Measurements from ENCODE around the gene CACNA1A.
"Not testable (repeated sequence)": the region's sequence is repeated elsewhere in the genome, so short reads cannot be mapped to it uniquely, and the experiment has no call there.

Gene CACNA1A

GRCh38 chr19:13185763-13186657, 320.3 kb downstream of the CACNA1A start:
- not testable (repeated sequence) for DNase-seq

DNA sequence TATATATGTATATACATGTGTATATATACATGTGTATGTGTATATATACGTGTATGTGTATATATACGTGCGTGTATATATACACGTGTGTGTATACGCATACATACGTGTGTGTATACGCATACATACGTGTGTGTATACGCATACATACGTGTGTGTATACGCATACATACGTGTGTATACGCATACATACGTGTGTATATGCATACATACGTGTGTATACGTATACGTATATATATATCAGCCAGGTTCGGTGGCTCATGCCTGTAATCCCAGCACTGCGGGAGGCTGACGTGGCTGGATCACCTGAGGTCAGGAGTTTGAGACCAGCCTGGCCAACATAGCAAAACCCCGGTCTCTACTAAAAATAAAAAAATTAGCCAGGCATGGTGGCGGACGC, 321.4 kb downstream of the CACNA1A start:
- DNase-seq = not testable (repeated sequence)

- DNase-seq = peak; percentile 23
Measured at GRCh38 chr19:13181747-13182388, 324.4 kb downstream of the CACNA1A start.

DNA sequence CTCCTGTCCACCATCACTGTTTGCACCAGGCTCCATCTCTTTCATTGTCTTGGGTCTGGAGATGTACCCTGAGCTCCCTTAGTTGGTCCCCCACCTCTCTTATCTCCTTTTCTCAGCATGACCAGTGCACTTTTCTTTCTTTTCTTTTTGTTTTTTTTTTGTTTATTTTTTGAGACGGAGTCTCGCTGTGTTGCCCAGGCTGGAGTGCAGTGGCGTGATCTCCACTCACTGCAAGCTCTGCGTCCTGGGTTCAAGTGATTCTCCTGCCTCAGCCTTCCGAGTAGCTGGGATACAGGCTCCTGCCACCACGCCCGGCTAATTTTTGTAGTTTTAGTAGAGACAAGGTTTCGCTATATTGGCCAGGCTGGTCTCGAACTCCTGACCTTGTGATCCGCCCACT, 328.0 kb downstream of the CACNA1A start:
- DNase-seq = not testable (repeated sequence)

DNA sequence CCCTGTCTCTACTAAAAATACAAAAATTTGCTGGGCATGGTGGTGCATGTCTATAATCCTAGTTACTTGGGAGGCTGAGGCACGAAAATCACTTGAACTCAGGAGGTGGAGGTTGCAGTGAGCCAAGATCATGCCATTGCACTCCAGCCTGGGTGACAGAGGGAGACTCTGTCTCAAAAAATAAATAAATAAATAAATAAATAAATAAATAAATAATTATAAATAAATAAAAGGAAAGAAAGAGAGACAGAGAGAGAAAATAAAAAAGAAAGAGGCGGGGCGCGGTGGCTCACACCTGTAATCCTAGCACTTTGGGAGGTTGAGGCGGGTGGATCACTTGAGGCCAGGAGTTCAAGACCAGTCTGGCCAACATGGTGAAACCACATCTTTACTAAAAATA, 328.7 kb downstream of the CACNA1A start:
- DNase-seq = not testable (repeated sequence)

- no peak for DNase-seq
Measured at GRCh38 chr19:13176345-13176744, 329.9 kb downstream of the CACNA1A start.

DNA sequence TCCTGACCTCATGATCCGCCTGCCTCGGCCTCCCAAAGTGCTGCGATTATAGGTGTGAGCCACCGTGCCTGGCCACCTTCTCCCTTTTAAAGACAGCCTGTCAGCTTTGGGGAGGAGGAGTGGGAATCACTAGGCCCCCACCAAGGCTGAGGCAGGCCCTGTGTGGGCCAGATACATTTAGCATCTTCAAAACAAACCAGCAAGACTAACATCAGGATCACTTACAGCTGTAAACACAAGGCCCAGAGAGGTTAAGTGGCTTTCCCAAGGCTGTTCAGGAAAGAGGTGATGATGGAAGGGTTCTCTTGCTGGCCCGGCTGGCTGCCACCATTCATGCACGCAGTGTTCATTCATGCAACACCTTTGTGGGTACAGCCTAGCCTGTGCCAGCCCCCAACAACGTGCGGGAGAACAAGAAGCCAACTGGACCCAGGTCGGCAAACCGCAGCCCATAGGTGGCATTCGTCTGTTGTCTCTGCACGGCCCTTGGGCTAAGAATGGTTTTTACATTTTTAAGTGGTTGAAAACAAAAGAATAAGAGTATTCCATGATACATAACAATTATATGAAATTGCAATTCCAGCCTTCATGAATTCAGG, 333.0 kb downstream of the CACNA1A start:
- no peak for DNase-seq

DNA sequence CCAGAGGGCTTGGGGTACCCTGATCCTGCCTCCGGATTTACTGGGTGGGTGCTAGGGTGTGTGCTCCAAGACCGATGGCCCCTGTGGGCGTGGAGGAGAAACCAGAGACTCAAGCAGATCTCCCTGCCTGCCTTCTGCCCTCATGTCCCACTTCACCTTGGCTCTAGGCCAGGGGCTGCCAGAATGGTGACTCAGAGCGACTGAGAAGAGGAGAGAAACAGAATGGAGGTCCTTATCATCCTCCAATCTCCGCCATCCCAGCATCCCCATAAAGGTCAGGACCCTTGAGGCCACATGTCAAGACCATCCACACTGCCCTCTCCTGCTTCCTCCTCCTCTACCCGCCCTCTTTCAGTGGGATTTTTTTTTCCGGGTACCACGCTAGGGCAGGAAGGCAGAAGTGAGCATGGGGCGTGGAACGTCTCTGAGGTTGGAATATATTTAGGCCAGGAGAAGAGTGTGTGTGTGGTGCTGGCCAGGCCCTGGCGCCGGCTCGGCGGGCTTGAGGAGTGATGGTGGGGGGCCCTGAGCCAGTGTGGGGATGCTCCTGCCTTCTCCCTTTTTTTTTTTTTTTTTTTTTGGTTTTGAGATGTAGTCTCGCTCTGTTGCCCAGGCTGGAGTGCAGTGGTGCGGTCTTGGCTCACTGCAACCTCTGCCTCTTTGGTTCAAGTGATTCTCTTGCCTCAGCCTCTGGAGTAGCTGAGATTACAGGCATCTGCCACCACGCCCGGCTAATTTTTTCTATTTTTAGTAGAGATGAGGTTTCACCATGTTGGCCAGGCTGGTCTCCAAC, 333.7 kb downstream of the CACNA1A start:
- peak; percentile 47 for DNase-seq

- no peak for DNase-seq
Measured at GRCh38 chr19:13171146-13171545, 335.1 kb downstream of the CACNA1A start.

- DNase-seq = no peak
Measured at GRCh38 chr19:13169769-13170168, 336.5 kb downstream of the CACNA1A start.

DNA sequence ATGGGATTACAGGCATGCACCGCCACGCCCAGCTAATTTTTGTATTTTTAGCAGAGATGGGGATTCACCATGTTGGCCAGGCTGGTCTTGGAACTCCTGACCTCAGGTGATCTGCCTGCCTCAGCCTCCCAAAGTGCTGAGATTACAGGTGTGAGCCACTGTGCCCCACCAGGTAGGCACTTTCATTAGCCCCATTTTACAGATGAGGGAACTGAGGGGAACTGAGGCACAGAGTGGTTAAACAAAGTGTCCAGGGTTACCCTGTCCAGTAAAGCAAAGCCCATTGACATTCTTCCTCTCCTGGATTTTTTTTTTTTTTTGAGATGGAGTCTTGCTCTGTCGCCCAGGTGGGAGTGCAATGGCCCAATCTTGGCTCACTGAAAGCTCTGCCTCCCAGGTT, 340.1 kb downstream of the CACNA1A start:
- not testable (repeated sequence) for DNase-seq

GRCh38 chr19:13165162-13165997, 340.9 kb downstream of the CACNA1A start:
- no peak for DNase-seq

GRCh38 chr19:13164343-13165161, 341.7 kb downstream of the CACNA1A start:
- DNase-seq = peak; percentile 63

DNA sequence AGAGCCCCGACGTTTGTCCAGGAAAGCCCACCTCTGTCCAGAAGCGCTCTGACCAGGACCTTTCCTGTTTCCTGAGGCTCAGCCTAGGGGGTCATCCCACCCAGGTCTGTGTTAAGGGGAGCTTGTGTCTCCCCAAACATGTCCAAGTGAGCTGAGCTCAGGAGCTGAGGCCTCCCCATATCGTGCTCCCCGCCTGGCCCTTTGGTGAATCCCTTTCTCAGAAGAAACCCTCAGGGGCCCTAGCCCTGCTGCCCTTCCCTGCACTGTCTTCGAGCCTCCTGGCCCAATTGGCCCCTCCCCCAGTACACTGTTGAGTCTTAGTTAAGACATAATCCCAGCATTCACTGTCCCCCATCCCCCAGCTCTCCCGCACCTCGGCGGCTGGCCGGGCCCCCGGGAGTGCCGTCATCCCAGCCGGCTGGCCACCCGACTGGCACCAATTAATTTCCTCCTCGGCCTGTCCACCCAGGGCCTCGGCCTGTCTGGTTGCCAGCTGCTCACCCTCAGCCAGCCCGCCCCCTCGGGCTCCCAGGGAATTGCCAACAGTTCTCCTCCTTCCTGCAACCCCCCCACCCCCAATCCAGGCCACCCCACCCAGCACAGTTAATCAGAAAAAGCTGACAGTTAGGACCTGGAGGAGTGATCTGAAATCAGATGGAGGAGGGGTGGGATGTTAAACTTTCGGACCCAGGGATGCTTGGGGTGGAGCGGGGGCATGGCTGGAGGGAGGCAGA, 342.5 kb downstream of the CACNA1A start:
- DNase-seq = peak; percentile 65

DNA sequence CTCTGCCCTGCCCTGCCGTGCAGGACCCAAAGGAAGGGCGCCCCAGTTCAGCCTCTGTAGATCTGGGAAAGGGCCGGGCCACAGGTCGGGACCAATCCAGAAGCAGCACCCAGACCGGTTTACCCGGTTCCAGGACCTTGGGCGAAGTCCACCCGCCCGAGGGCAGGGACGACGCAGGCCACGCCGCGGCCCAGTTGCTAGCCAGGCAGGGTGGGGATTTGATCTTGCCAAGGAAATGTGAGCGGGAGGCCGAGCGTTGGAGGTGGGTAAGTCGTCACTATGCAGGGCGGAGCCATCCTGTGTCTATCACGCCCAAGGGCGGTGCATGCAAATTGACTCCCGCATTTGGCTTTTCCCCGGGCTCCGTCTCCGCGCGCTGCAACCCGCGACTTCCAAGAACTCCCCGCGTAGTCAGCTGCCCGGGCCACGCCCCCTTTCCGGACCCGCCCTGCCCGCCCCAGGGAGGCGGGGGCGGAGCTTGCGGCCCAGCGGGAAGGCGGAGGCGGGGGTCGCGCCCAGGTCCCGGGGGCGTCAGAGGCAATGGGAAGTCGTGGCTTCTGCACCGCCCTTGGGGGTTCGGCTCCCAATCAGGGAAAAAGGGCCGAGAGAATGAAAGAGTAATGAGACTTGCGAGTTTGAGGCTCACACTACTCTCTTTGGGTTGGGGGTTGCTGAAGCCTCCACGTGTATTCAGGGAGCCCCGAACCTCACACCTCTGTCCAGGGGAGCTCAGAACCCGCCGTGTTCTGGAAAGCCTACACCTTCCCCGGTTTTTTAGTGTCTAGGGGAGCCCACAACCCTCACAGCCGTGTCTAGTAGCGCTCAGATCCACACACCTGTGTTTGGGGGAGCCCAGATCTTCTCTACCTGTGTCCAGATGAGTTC, 343.3 kb downstream of the CACNA1A start:
- peak; percentile 97 for DNase-seq

- no peak for DNase-seq
Measured at GRCh38 chr19:13160557-13160956, 345.7 kb downstream of the CACNA1A start.

DNA sequence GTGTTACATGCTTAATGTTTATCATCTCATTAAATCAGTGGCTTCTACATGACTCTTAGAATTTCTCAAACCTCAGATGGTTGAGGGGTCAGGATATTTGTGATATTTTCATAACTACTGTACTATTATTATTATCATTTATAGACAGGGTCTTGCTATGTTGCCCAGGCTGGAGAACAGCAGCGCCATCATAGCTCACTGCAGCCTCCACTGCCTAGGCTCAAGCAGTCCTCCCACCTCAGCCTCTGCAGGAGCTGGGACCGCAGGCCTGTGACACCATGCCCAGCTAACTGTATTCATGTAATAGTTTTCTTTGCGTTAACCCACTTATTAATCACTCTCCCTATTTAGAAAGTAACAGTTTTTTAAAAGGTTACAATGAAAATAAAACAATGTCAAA, 346.6 kb downstream of the CACNA1A start:
- no peak for DNase-seq
